ENCODE data around the gene GRB2. TPM values are rescaled to one million over a fixed set of nuclear protein-coding genes. Genes with fewer than 3 reads are reported as not detected.

Gene GRB2
- total RNA-seq, 1 experiment from 2014 or later, result 148 TPM

GRCh38 chr17:75331671-75332070 is 73.8 kb downstream of the GRB2 start:
- Histone ChIP-seq H3K4me3 (ENCODE audit: low read depth in 2 of 2, low read length in 2 of 2) (no peak overlapping the region), H3K9me3 (ENCODE audit: control insufficient read depth, insufficient read depth, low read depth, low read length) (no peaks in the 10 kb centered on the region), H3K27me3 (ENCODE audit: control insufficient read depth, insufficient read depth, low read length) (no peaks in the 10 kb centered on the region), H3K36me3 (ENCODE audit: control insufficient read depth, insufficient read depth, low read length) (no peaks in the 10 kb centered on the region), H3K4me1 (ENCODE audit: control insufficient read depth, insufficient read depth, low read length) (0 out of 2 replicates have a peak, but pooled peaks cover 2% of the 10 kb centered on the region), H3K27ac (ENCODE audit: low read length) (no peak overlapping the region)
- POLR2A ChIA-PET, result interaction anchor here (0.5 kb wide), 1 partner anchor 61 kb away, joined by 3 read pairs; no protein-coding TSS in a partner anchor
- intact Hi-C loops (cut with micrococcal nuclease; ENCODE audit: unreplicated experiment) (no loop called here), in situ Hi-C loops (cut with HindIII; ENCODE audit: low pct_unique_long_range_greater_than_20kb, low sequenced_read_pairs) (no loop called here)
- BruUV-seq (replicated peaks), result no TSS peak
- no peak for ATAC-seq
- TF ChIP-seq SIN3A (IDR thresholded peaks at IDR 0.05; ENCODE audit: borderline replicate concordance, insufficient read depth, low read depth, low read length) (no peak), TCF7L2 (IDR thresholded peaks at IDR 0.05; ENCODE audit: low read depth, low read length) (no peak), POLR2AphosphoS5 (IDR thresholded peaks at IDR 0.05; ENCODE audit: low read depth, low read length) (no peak), REST (IDR thresholded peaks at IDR 0.05; ENCODE audit: insufficient read depth in 1 of 2, low read depth in 2 of 2, low read length in 1 of 2) (no peak)
- TF ChIP-seq, protein P1, sequence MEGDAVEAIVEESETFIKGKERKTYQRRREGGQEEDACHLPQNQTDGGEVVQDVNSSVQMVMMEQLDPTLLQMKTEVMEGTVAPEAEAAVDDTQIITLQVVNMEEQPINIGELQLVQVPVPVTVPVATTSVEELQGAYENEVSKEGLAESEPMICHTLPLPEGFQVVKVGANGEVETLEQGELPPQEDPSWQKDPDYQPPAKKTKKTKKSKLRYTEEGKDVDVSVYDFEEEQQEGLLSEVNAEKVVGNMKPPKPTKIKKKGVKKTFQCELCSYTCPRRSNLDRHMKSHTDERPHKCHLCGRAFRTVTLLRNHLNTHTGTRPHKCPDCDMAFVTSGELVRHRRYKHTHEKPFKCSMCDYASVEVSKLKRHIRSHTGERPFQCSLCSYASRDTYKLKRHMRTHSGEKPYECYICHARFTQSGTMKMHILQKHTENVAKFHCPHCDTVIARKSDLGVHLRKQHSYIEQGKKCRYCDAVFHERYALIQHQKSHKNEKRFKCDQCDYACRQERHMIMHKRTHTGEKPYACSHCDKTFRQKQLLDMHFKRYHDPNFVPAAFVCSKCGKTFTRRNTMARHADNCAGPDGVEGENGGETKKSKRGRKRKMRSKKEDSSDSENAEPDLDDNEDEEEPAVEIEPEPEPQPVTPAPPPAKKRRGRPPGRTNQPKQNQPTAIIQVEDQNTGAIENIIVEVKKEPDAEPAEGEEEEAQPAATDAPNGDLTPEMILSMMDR (IDR thresholded peaks at IDR 0.05), result no peak
- DNase-seq (ENCODE audit: low read depth, low spot score), result no peak
- CTCF ChIA-PET, result no interaction called here

DNA sequence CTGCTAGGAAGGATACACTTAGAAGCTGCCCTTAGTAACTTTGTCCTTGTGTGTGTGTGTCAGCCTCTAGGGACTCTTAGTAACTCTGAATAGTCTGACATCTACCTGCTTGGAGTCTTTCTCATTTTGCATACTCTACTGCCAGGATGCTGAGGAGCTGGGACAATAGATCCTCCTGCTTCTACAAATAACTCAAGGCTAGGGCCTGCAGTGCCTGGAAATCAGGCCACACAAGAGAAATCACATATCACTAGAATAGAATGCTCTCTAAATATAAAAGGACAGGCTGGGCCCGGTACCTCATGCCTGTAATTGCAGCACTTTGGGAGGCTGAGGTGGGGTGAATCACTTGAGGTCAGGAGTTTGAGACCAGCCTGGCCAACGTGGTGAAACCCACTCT is 77.7 kb downstream of the GRB2 start:
- H3K36me3 ChIP-seq (ENCODE audit: control insufficient read depth, insufficient read depth, low read length), result no peaks in the 10 kb centered on the region
- no peak for ATAC-seq
- H3K4me3 ChIP-seq (ENCODE audit: low read depth in 2 of 2, low read length in 2 of 2), result no peak overlapping the region
- ChIA-PET CTCF (no interaction called here), POLR2A (interaction anchor here (0.6 kb wide), 1 partner anchor 141 kb away, joined by 3 read pairs; no protein-coding TSS in a partner anchor)
- no peak overlapping the region for H3K27ac ChIP-seq (ENCODE audit: low read length)
- in situ Hi-C loops (cut with HindIII; ENCODE audit: low pct_unique_long_range_greater_than_20kb, low sequenced_read_pairs) (no loop called here), intact Hi-C loops (cut with micrococcal nuclease; ENCODE audit: unreplicated experiment) (no loop called here)
- TF ChIP-seq POLR2AphosphoS5 (IDR thresholded peaks at IDR 0.05; ENCODE audit: low read depth, low read length), result no peak
- no peak for TF ChIP-seq SIN3A (IDR thresholded peaks at IDR 0.05; ENCODE audit: borderline replicate concordance, insufficient read depth, low read depth, low read length)
- TF ChIP-seq TCF7L2 (IDR thresholded peaks at IDR 0.05; ENCODE audit: low read depth, low read length), result no peak
- no peak for TF ChIP-seq REST (IDR thresholded peaks at IDR 0.05; ENCODE audit: insufficient read depth in 1 of 2, low read depth in 2 of 2, low read length in 1 of 2)
- TF ChIP-seq, protein P1 (IDR thresholded peaks at IDR 0.05), result no peak
- H3K27me3 ChIP-seq (ENCODE audit: control insufficient read depth, insufficient read depth, low read length), result no peaks in the 10 kb centered on the region
- DNase-seq (ENCODE audit: low read depth, low spot score), result no peak
- no TSS peak for BruUV-seq (replicated peaks)
- no peaks in the 10 kb centered on the region for H3K4me1 ChIP-seq (ENCODE audit: control insufficient read depth, insufficient read depth, low read length)
- no peaks in the 10 kb centered on the region for H3K9me3 ChIP-seq (ENCODE audit: control insufficient read depth, insufficient read depth, low read depth, low read length)

Measured in Panc1 (cell line).